Esophagus squamous epithelium (tissue), 5 donors: ENCODE data around the gene DIRAS1. TPM values are rescaled to one million over a fixed set of nuclear protein-coding genes. Genes with fewer than 3 reads are reported as not detected.
"Not testable (repeated sequence)": the region's sequence is repeated elsewhere in the genome, so short reads cannot be mapped to it uniquely, and the experiment has no call there.

Experiments
- DNase-seq: peaks from one replicate; lab custom pipeline; 2025; lab: John Stamatoyannopoulos, UW
- H3K27ac ChIP-seq, 4 donors: fragments of 200-600 bp; sonication (generic); one replicate each; pipeline ENCODE4 v1.5.1; 2016 to 2019; ENCODE audit warnings: mild to moderate bottlenecking in 1 of 4
- H3K27me3 ChIP-seq, 4 donors: fragments of 200-600 bp; sonication (generic); 1 replicate in 3 of 4; 2 replicates in 1 of 4; pipeline versions ENCODE4 v1.5.1 to v1.6.0; 2017 to 2021; ENCODE audit warnings: antibody characterized with exemption in 1 of 4
- H3K36me3 ChIP-seq, 3 donors: fragments of 200-600 bp; sonication (generic); one replicate each; pipeline ENCODE4 v1.5.1; 2016 to 2019
- H3K4me1 ChIP-seq, 3 donors: fragments of 200-600 bp; sonication (generic); one replicate each; pipeline ENCODE4 v1.5.1; 2017 to 2019
- H3K4me3 ChIP-seq, 4 donors: fragments of 200-600 bp; sonication (generic); 1 replicate in 3 of 4; 2 replicates in 1 of 4; pipeline ENCODE4 v1.5.1; 2016 to 2019; ENCODE audit warnings: mild to moderate bottlenecking in 2 of 4, moderate library complexity in 1 of 4
- H3K9me3 ChIP-seq, 3 donors: fragments of 200-600 bp; sonication (generic); one replicate each; pipeline ENCODE4 v1.5.1; 2016 to 2019
- CTCF ChIP-seq, 6 experiments: fragments of 450-650 bp in 4 of 6; fragments of 200-600 bp in 2 of 6; sonication (generic) in 2 of 6; IDR thresholded peaks; one replicate each; pipeline ENCODE4 v1.5.1; 2016 to 2019; ENCODE audit warnings: antibody characterized with exemption in 6 of 6, mild to moderate bottlenecking in 4 of 6, moderate library complexity in 4 of 6
- POLR2A ChIP-seq, 4 donors: fragments of 450-650 bp; IDR thresholded peaks; one replicate each; pipeline ENCODE4 v1.6.1; 2017; ENCODE audit warnings: antibody characterized with exemption in 4 of 4, mild to moderate bottlenecking in 4 of 4, moderate library complexity in 3 of 4
- WGBS, 2 donors: methylation state at CpG; one replicate each; pipeline ENCODE4 v1.1.5; 2018; 5-methylcytosine and 5-hydroxymethylcytosine counted together
- intact Hi-C: fragments of 100-400 bp; cut with DNase I; formaldehyde crosslinking; loops from one replicate; pipeline ENCODE4 v1.15.0; 2022
- total RNA-seq, 4 donors: library from RNA; depleted of rRNA; stranded (reverse); fragments of >200 nt; gene quantifications; one replicate each; pipeline ENCODE4 v1.1.0, GENCODE V29; 2016
- donor health status: DM: yes; HTN: yes; CAD: no.

The DIRAS1 gene
- total RNA-seq, 4 donors from 2014 or later, result 0.61 to 2.2 (median 1.4) TPM

- no peak overlapping the region for H3K27ac ChIP-seq
- 85 to 90% methylated on average over 23 to 28 of the region's 51 CpGs for WGBS, 2 donors
- DNase-seq, result no peak
- H3K4me3 ChIP-seq, result no peak overlapping the region
- H3K36me3 ChIP-seq, result no peaks in the 10 kb centered on the region
- H3K4me1 ChIP-seq, result peaks cover 11 to 24% (median 17%) of the 10 kb centered on the region in 3 donors
- no peak for TF ChIP-seq POLR2A (IDR thresholded peaks at IDR 0.05)
- no peak for TF ChIP-seq CTCF (IDR thresholded peaks at IDR 0.05)
- H3K27me3 ChIP-seq, result peaks cover 0 to 48% (median 8%) of the 10 kb centered on the region in 4 donors
- intact Hi-C loops, result no loop called here
- peaks cover 0 to 19% (median 5%) of the 10 kb centered on the region in 3 donors for H3K9me3 ChIP-seq
Observed at GRCh38 chr19:2716722-2717637, 4.2 kb downstream of the DIRAS1 start.

GRCh38 chr19:2716275-2716650 lies 4.9 kb downstream of the DIRAS1 start:
- DNase-seq, result no peak
- peaks cover 11 to 17% (median 13%) of the 10 kb centered on the region in 3 donors for H3K4me1 ChIP-seq
- intact Hi-C loops, result no loop called here
- WGBS, 2 donors, result 84 to 90% methylated on average over 9 to 10 of the region's 19 CpGs
- no peak overlapping the region for H3K27ac ChIP-seq
- H3K4me3 ChIP-seq, result no peak overlapping the region
- peaks cover 0 to 41% (median 8%) of the 10 kb centered on the region in 4 donors for H3K27me3 ChIP-seq
- no peaks in the 10 kb centered on the region for H3K36me3 ChIP-seq
- TF ChIP-seq POLR2A (IDR thresholded peaks at IDR 0.05), result no peak
- TF ChIP-seq CTCF (IDR thresholded peaks at IDR 0.05), result no peak
- H3K9me3 ChIP-seq, result peaks cover 0 to 19% (median 5%) of the 10 kb centered on the region in 3 donors

GRCh38 chr19:2715470-2716274 lies 5.5 kb downstream of the DIRAS1 start:
- intact Hi-C loops, result no loop called here
- peaks cover 0 to 19% (median 5%) of the 10 kb centered on the region in 3 donors for H3K9me3 ChIP-seq
- H3K4me3 ChIP-seq, result no peak overlapping the region
- peaks cover 0 to 37% (median 7%) of the 10 kb centered on the region in 4 donors for H3K27me3 ChIP-seq
- WGBS, 2 donors, result 88 to 92% methylated on average over 9 to 11 of the region's 12 CpGs
- TF ChIP-seq CTCF (IDR thresholded peaks at IDR 0.05) (no peak), POLR2A (IDR thresholded peaks at IDR 0.05) (no peak)
- H3K27ac ChIP-seq, result no peak overlapping the region
- no peaks in the 10 kb centered on the region for H3K36me3 ChIP-seq
- DNase-seq, result no peak
- H3K4me1 ChIP-seq, result peaks cover 8 to 13% (median 10%) of the 10 kb centered on the region in 3 donors

- peaks cover 0 to 19% (median 5%) of the 10 kb centered on the region in 3 donors for H3K9me3 ChIP-seq
- H3K36me3 ChIP-seq, result no peaks in the 10 kb centered on the region
- no peak for DNase-seq
- intact Hi-C loops, result no loop called here
- H3K27ac ChIP-seq, result no peak overlapping the region
- no peak for TF ChIP-seq POLR2A (IDR thresholded peaks at IDR 0.05)
- TF ChIP-seq CTCF (IDR thresholded peaks at IDR 0.05), result no peak
- H3K4me3 ChIP-seq, result no peak overlapping the region
- H3K27me3 ChIP-seq, result peaks cover 0 to 27% (median 0%) of the 10 kb centered on the region in 4 donors
- peaks cover 0 to 3% (median under 1%) of the 10 kb centered on the region in 3 donors for H3K4me1 ChIP-seq
- WGBS, 2 donors, result 59 to 79% methylated on average over 6 to 12 of the region's 16 CpGs
Observed at GRCh38 chr19:2714531-2715269, 6.5 kb downstream of the DIRAS1 start.

GRCh38 chr19:2714102-2714501 lies 7.1 kb downstream of the DIRAS1 start:
- H3K36me3 ChIP-seq, H3K4me1 ChIP-seq, H3K27ac ChIP-seq, DNase-seq, H3K4me3 ChIP-seq, intact Hi-C loops: not testable (repeated sequence)
- Histone ChIP-seq H3K27me3 (peaks cover 0 to 21% (median 0%) of the 10 kb centered on the region in 4 donors), H3K9me3 (peaks cover 0 to 19% (median 5%) of the 10 kb centered on the region in 3 donors)
- 67% methylated on average over 1 of the region's 1 CpG; no CpG with 5 or more reads in 1 of the 2 donors for WGBS, 2 donors

- intact Hi-C loops, DNase-seq, H3K4me1 ChIP-seq, H3K27ac ChIP-seq, H3K36me3 ChIP-seq, H3K4me3 ChIP-seq: not testable (repeated sequence)
- Histone ChIP-seq H3K27me3 (peaks cover 0 to 16% (median 0%) of the 10 kb centered on the region in 4 donors), H3K9me3 (peaks cover 0 to 19% (median 5%) of the 10 kb centered on the region in 3 donors)
- WGBS, 2 donors, result 86 to 94% methylated on average over 3 of the region's 3 CpGs
Observed at GRCh38 chr19:2713170-2713569, 8.0 kb downstream of the DIRAS1 start.
